Lower leg skin (tissue), 3 donors: ENCODE data around the gene IL1RAPL1.

Source experiments
- CTCF ChIP-seq, 3 donors: fragments of 450-650 bp; IDR thresholded peaks; one replicate each; pipeline ENCODE4 v1.5.1; 2016; ENCODE audit warnings: antibody characterized with exemption in 3 of 3, mild to moderate bottlenecking in 3 of 3, moderate library complexity in 2 of 3
- POLR2A ChIP-seq, 2 donors: fragments of 450-650 bp; IDR thresholded peaks; one replicate each; pipeline ENCODE4 v1.6.1; 2016 to 2017; ENCODE audit warnings: antibody characterized with exemption in 2 of 2, mild to moderate bottlenecking in 1 of 2, moderate library complexity in 1 of 2

GRCh38 chrX:29690061-29690460 lies 1102.8 kb downstream of the IL1RAPL1 start:
- TF ChIP-seq CTCF (IDR thresholded peaks at IDR 0.05) (no peak), POLR2A (IDR thresholded peaks at IDR 0.05) (no peak)
